Esophagus squamous epithelium (tissue), 4 donors: Measurements from ENCODE around the gene CHMP3.

ENCODE experiments used
- POLR2A ChIP-seq, 4 donors: fragments of 450-650 bp; IDR thresholded peaks; one replicate each; pipeline ENCODE4 v1.6.1; 2017; ENCODE audit warnings: antibody characterized with exemption in 4 of 4, mild to moderate bottlenecking in 4 of 4, moderate library complexity in 3 of 4
- TF ChIP-seq, protein P1 (sequence below), 6 experiments: fragments of 450-650 bp in 4 of 6; fragments of 200-600 bp in 2 of 6; sonication (generic) in 2 of 6; IDR thresholded peaks; one replicate each; pipeline ENCODE4 v1.5.1; 2016 to 2019; ENCODE audit warnings: antibody characterized with exemption in 6 of 6, mild to moderate bottlenecking in 4 of 6, moderate library complexity in 4 of 6

DNA sequence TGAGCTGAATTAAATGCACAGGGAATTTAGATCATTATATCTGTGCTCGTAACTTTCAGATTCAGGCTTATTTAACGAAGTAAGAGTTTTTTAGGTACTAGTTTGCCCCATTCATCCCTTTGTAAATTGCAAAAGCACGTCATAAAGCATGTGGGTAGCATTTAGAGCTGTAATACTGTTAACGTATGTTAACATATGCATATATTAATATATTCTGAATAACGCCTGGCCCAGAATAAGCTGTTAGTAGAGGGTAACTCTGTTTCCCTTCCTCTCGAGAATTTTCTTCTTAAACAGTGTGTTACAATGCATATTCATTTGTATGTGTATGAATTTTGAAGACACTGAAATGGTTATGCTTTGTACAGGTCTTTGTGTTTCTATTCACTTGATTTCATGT lies 91.6 kb downstream of the CHMP3 start:
- TF ChIP-seq, protein P1, sequence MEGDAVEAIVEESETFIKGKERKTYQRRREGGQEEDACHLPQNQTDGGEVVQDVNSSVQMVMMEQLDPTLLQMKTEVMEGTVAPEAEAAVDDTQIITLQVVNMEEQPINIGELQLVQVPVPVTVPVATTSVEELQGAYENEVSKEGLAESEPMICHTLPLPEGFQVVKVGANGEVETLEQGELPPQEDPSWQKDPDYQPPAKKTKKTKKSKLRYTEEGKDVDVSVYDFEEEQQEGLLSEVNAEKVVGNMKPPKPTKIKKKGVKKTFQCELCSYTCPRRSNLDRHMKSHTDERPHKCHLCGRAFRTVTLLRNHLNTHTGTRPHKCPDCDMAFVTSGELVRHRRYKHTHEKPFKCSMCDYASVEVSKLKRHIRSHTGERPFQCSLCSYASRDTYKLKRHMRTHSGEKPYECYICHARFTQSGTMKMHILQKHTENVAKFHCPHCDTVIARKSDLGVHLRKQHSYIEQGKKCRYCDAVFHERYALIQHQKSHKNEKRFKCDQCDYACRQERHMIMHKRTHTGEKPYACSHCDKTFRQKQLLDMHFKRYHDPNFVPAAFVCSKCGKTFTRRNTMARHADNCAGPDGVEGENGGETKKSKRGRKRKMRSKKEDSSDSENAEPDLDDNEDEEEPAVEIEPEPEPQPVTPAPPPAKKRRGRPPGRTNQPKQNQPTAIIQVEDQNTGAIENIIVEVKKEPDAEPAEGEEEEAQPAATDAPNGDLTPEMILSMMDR (IDR thresholded peaks at IDR 0.05): no peak
- TF ChIP-seq POLR2A (IDR thresholded peaks at IDR 0.05): no peak
